SK-N-SH (cell line): ENCODE data around the gene AGK. TPM values are rescaled to one million over a fixed set of nuclear protein-coding genes. Genes with fewer than 3 reads are reported as not detected.
A peak's percentile ranks its signal among the peaks of the same experiment; 100 is the strongest.

Source experiments
- CTCF ChIA-PET: fragments of 300-600, 350-600 bp; formaldehyde crosslinking; extraction: SDS; loops from one replicate; lab custom pipeline; 2021; lab: Yijun Ruan, JAX
- POLR2A ChIA-PET: fragments of 350-600 bp; sonication (Branson Sonifier 250); formaldehyde crosslinking; extraction: SDS; loops from one replicate; lab custom pipeline; 2020; ENCODE audit warnings: antibody characterized with exemption, inconsistent platforms; lab: Yijun Ruan, JAX
- DNase-seq: peaks from one replicate; pipeline ENCODE4 v3.0.0; 2012
- H2AFZ ChIP-seq: fragments of 200-600 bp; sonication (generic); 2 replicates; pipeline ENCODE4 v1.8.1; 2016; ENCODE audit warnings: antibody characterized with exemption, mild to moderate bottlenecking, low read depth
- H3F3A ChIP-seq: fragments of 200-600 bp; sonication (generic); replicated peaks from 2 replicates; pipeline ENCODE3; 2016; ENCODE audit warnings: antibody characterized with exemption, mild to moderate bottlenecking; ENCODE audit not compliant: insufficient read depth
- H3K27ac ChIP-seq, 2 experiments: fragments of 200-500 bp in 1 of 2; fragments of 200-600 bp in 1 of 2; sonication (Bioruptor generic) in 1 of 2; sonication (generic), shearing (Covaris generic) in 1 of 2; 2 replicates each; pipeline versions ENCODE4 v1.5.1 to v1.6.1; 2014 to 2016; ENCODE audit warnings: low read depth in 2 of 2, inconsistent platforms in 1 of 2, low read length in 1 of 2, mild to moderate bottlenecking in 1 of 2, mixed read lengths in 1 of 2
- H3K27me3 ChIP-seq: fragments of 200-600 bp; sonication (generic), shearing (Covaris generic); 2 replicates; pipeline ENCODE4 v1.6.1; 2016; ENCODE audit warnings: mixed run types; ENCODE audit not compliant: insufficient read depth
- H3K36me3 ChIP-seq, 2 experiments: fragments of 200-500 bp in 1 of 2; fragments of 200-600 bp in 1 of 2; sonication (Bioruptor generic) in 1 of 2; sonication (generic) in 1 of 2; replicated peaks in 1 of 2; 2 replicates each; pipeline versions ENCODE3 to v1.5.1; 2014 to 2016; ENCODE audit warnings: low read length in 1 of 2, mild to moderate bottlenecking in 1 of 2; ENCODE audit not compliant: insufficient read depth in 2 of 2, control insufficient read depth in 1 of 2
- H3K4me1 ChIP-seq, 2 experiments: fragments of 200-500 bp in 1 of 2; fragments of 200-600 bp in 1 of 2; sonication (Bioruptor generic) in 1 of 2; sonication (generic), shearing (Covaris generic) in 1 of 2; 2 replicates each; pipeline versions ENCODE4 v1.5.1 to v1.6.1; 2014 to 2016; ENCODE audit warnings: low read depth in 1 of 2, low read length in 1 of 2, mixed run types in 1 of 2; ENCODE audit not compliant: insufficient read depth in 2 of 2, control insufficient read depth in 1 of 2
- H3K4me2 ChIP-seq: fragments of 200-600 bp; sonication (generic), shearing (Covaris generic); 2 replicates; pipeline ENCODE4 v1.6.1; 2017; ENCODE audit warnings: mixed run types
- H3K4me3 ChIP-seq, 2 experiments: fragments of 200-500 bp in 1 of 2; fragments of 200-600 bp in 1 of 2; sonication (Bioruptor generic) in 1 of 2; sonication (generic), shearing (Covaris generic) in 1 of 2; 2 replicates each; pipeline versions ENCODE4 v1.5.1 to v1.8.1; 2014 to 2016; ENCODE audit warnings: low read depth in 2 of 2, inconsistent platforms in 1 of 2, low read length in 1 of 2, mild to moderate bottlenecking in 1 of 2, mixed read lengths in 1 of 2, moderate library complexity in 1 of 2
- H3K79me2 ChIP-seq: fragments of 200-600 bp; sonication (generic); 2 replicates; pipeline ENCODE4 v1.8.1; 2017; ENCODE audit warnings: mild to moderate bottlenecking; ENCODE audit not compliant: insufficient read depth
- H3K9ac ChIP-seq: fragments of 200-600 bp; sonication (generic); 2 replicates; pipeline ENCODE4 v1.6.1; 2017; ENCODE audit warnings: mixed run types
- H3K9me2 ChIP-seq: fragments of 200-600 bp; sonication (generic); 2 replicates; pipeline ENCODE4 v1.6.1; 2017; ENCODE audit warnings: mixed run types
- H3K9me3 ChIP-seq: fragments of 200-600 bp; sonication (generic); 2 replicates; pipeline ENCODE4 v1.6.1; 2017; ENCODE audit warnings: mixed run types, mild to moderate bottlenecking, moderate library complexity
- H4K20me1 ChIP-seq: fragments of 200-600 bp; sonication (generic); 2 replicates; pipeline ENCODE4 v1.6.1; 2017; ENCODE audit warnings: mild to moderate bottlenecking, mixed run types; ENCODE audit not compliant: insufficient read depth
- CHD2 ChIP-seq: fragments of 150-350 bp; IDR thresholded peaks from 2 replicates; pipeline ENCODE4 v1.6.1; 2018; ENCODE audit warnings: low read length; ENCODE audit not compliant: partially characterized antibody
- CTCF ChIP-seq: fragments of 200-600 bp; sonication (generic); IDR thresholded peaks from 2 replicates; pipeline ENCODE4 v1.6.1; 2017; ENCODE audit warnings: antibody characterized with exemption, mild to moderate bottlenecking, moderate library complexity
- EZH2phosphoT487 ChIP-seq: fragments of 200-600 bp; sonication (generic); IDR thresholded peaks from 2 replicates; pipeline ENCODE4 v1.6.1; 2017; ENCODE audit warnings: low read depth, mixed run types, mild to moderate bottlenecking, antibody characterized with exemption, moderate library complexity, borderline replicate concordance
- FOSL2 ChIP-seq: IDR thresholded peaks from 2 replicates; pipeline ENCODE4 v1.4.0; 2012; ENCODE audit warnings: low read depth, mild to moderate bottlenecking, moderate library complexity, borderline replicate concordance
- FOXJ3 ChIP-seq: sonication (generic); formaldehyde crosslinking; IDR thresholded peaks from 2 replicates; pipeline ENCODE4 v1.5.1; 2020; ENCODE audit warnings: mild to moderate bottlenecking, missing genetic modification reagents
- FOXM1 ChIP-seq: IDR thresholded peaks from 2 replicates; pipeline ENCODE4 v1.4.0; 2012; ENCODE audit warnings: low read depth, mild to moderate bottlenecking
- GABPA ChIP-seq: IDR thresholded peaks from 2 replicates; pipeline ENCODE4 v1.4.0; 2012; ENCODE audit warnings: low read depth, mild to moderate bottlenecking
- JUND ChIP-seq: IDR thresholded peaks from 2 replicates; pipeline ENCODE4 v1.4.0; 2012
- MAX ChIP-seq: IDR thresholded peaks from 2 replicates; pipeline ENCODE4 v1.4.0; 2012; ENCODE audit warnings: low read depth
- MEF2A ChIP-seq: IDR thresholded peaks from 2 replicates; pipeline ENCODE4 v1.4.0; 2012; ENCODE audit warnings: low read depth, borderline replicate concordance
- POLR2AphosphoS5 ChIP-seq: IDR thresholded peaks from 2 replicates; pipeline ENCODE4 v1.6.1; 2012; ENCODE audit warnings: low read depth, low read length
- RCOR1 ChIP-seq: fragments of 150-350 bp; IDR thresholded peaks from 2 replicates; pipeline ENCODE4 v1.6.1; 2017; ENCODE audit warnings: antibody characterized with exemption, low read length
- RXRA ChIP-seq: IDR thresholded peaks from 2 replicates; pipeline ENCODE4 v1.4.0; 2012; ENCODE audit warnings: low read depth, mild to moderate bottlenecking, borderline replicate concordance
- SIN3A ChIP-seq: IDR thresholded peaks from 2 replicates; pipeline ENCODE4 v1.6.1; 2012; ENCODE audit warnings: low read depth, mild to moderate bottlenecking, low read length, moderate library complexity, borderline replicate concordance
- TAF1 ChIP-seq: IDR thresholded peaks from 2 replicates; pipeline ENCODE4 v1.6.1; 2012; ENCODE audit warnings: low read depth, mild to moderate bottlenecking, low read length, moderate library complexity, borderline replicate concordance
- TCF12 ChIP-seq: IDR thresholded peaks from 2 replicates; pipeline ENCODE4 v1.4.0; 2012
- USF1 ChIP-seq: IDR thresholded peaks from 2 replicates; pipeline ENCODE4 v1.4.0; 2012; ENCODE audit warnings: low read depth, borderline replicate concordance
- USF2 ChIP-seq: fragments of 150-350 bp; IDR thresholded peaks from 2 replicates; pipeline ENCODE4 v1.6.1; 2017; ENCODE audit warnings: antibody characterized with exemption, low read length, low read depth, borderline replicate concordance
- YY1 ChIP-seq: IDR thresholded peaks from 2 replicates; pipeline ENCODE4 v1.4.0; 2012; ENCODE audit warnings: low read depth, mild to moderate bottlenecking
- WGBS: methylation state at CpG from one replicate; pipeline ENCODE4 v1.1.6; 2017; ENCODE audit warnings: low lambda C conversion rate; 5-methylcytosine and 5-hydroxymethylcytosine counted together
- polyA plus RNA-seq, 3 experiments: library from polyadenylated mRNA; depleted of rRNA; stranded (reverse); fragments of >200 nt; gene quantifications; 2 replicates each; pipeline ENCODE4 v1.2.3, GENCODE V29; 2012

AGK gene
- polyA plus RNA-seq, 1 of the 3 experiments (the other 2 are of a cell fraction), result 45.7 TPM

GRCh38 chr7:141593134-141593533 lies 41.9 kb downstream of the AGK start:
- Histone ChIP-seq H3K4me3 (no peak overlapping the region), H3K27ac (peak overlapping the region; percentile 1 to 11; a peak in 2 of 4 replicates), H3F3A (no peaks in the 10 kb centered on the region), H3K27me3 (no peaks in the 10 kb centered on the region), H3K36me3 (peaks cover 19 to 33% of the 10 kb centered on the region in 2 experiments), H4K20me1 (no peaks in the 10 kb centered on the region), H3K4me1 (peaks cover 0 to 2% of the 10 kb centered on the region in 2 experiments; a peak in 2 of 4 replicates), H2AFZ (no peak overlapping the region), H3K9me3 (no peaks in the 10 kb centered on the region), H3K9ac (no peak overlapping the region), H3K4me2 (no peak overlapping the region), H3K79me2 (no peaks in the 10 kb centered on the region; the same call in 1 of the 2 replicates), H3K9me2 (no peaks in the 10 kb centered on the region)
- CTCF ChIA-PET, result interaction anchor here (0.8 to 1.7 kb wide), 4 partner anchors 10 to 62 kb away, joined by 3 to 5 read pairs (median 4); no protein-coding TSS in a partner anchor
- WGBS, result 25% methylated on average over 2 of the region's 2 CpGs
- TF ChIP-seq RXRA, result no peak
- no peak for TF ChIP-seq GABPA
- no peak for TF ChIP-seq TAF1
- TF ChIP-seq JUND, result peak; percentile 38; the same call in 1 of the 2 replicates
- TF ChIP-seq RCOR1, result no peak
- TF ChIP-seq EZH2phosphoT487, result no peak
- TF ChIP-seq USF1, result no peak
- TF ChIP-seq MAX, result 0 out of 2 replicates have a peak, but pooled peaks have one; percentile 24
- TF ChIP-seq POLR2AphosphoS5, result no peak
- TF ChIP-seq TCF12, result peak; percentile 68
- no peak for TF ChIP-seq MEF2A
- no peak for TF ChIP-seq CHD2
- no peak for TF ChIP-seq FOXM1
- TF ChIP-seq YY1, result no peak
- TF ChIP-seq FOXJ3, result no peak
- no peak for TF ChIP-seq CTCF
- TF ChIP-seq FOSL2, result peak; percentile 34; the same call in 1 of the 2 replicates
- TF ChIP-seq SIN3A, result no peak
- TF ChIP-seq USF2, result no peak
- peak; percentile 14 for DNase-seq
- POLR2A ChIA-PET, result interaction anchor here (1.2 kb wide), 1 partner anchor 145 kb away, joined by 4 read pairs; the partner anchor contains the start of gene SSBP1
